NCI-H2107 (cell line): ENCODE results near the gene FABP7.
"Not testable (repeated sequence)": the region's sequence is repeated elsewhere in the genome, so short reads cannot be mapped to it uniquely, and the experiment has no call there.

Experiments used
- DNase-seq: peaks from one replicate; lab custom pipeline; 2025; lab: John Stamatoyannopoulos, UW

Gene FABP7

DNA sequence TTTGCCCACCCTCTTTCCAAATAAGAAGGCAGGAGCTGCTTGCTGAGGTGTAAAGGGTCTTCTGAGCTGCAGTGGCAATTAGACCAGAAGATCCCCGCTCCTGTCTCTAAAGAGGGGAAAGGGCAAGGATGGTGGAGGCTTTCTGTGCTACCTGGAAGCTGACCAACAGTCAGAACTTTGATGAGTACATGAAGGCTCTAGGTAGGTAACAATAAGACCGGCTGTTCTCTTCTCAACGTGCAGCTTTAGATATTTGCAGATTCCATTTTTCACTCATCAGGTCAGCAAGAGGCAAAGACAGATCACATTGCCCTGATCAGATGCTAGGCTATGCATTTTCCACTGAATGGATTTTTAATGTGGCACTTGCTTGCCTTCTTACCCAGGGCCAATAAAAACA lies at the start of gene FABP7:
FABP7 (plus strand) TSS at position 50 of the 400 bp plus-strand sequence; CDS start at position 129, 79 bp downstream.
- no peak for DNase-seq

GRCh38 chr6:122730334-122730733 lies 49.2 kb upstream of the FABP7 start:
- no peak for DNase-seq

- DNase-seq = peak; percentile 56
Measured at GRCh38 chr6:122730775-122731386, 48.6 kb upstream of the FABP7 start.

- no peak for DNase-seq
Measured at GRCh38 chr6:122733259-122733658, 46.3 kb upstream of the FABP7 start.

- DNase-seq = no peak
Measured at GRCh38 chr6:122734529-122735395, 44.8 kb upstream of the FABP7 start.

GRCh38 chr6:122735582-122735981 lies 43.9 kb upstream of the FABP7 start:
- no peak for DNase-seq

- peak; percentile 47 for DNase-seq
Measured at GRCh38 chr6:122736163-122736562, 43.4 kb upstream of the FABP7 start.

DNA sequence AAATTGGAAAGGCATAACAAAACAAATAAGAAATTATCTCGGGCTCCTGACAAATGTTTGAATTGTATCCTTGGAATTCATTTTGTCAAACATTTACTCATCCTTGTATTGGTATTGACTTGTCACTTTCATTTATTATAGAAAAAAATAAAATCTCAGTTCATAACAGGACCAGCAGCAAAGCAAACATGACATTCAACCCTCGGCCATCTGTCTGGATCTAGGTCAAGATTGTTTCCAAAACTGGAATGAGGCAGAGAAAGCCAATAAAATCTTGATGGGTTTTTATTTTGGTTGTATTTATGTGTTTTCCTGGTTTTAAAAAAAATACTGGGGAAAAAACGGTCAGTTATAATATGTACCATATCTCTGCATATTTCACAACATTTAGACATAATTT lies 42.9 kb upstream of the FABP7 start:
- no peak for DNase-seq

- DNase-seq = no peak
Measured at GRCh38 chr6:122740091-122740490, 39.4 kb upstream of the FABP7 start.

DNA sequence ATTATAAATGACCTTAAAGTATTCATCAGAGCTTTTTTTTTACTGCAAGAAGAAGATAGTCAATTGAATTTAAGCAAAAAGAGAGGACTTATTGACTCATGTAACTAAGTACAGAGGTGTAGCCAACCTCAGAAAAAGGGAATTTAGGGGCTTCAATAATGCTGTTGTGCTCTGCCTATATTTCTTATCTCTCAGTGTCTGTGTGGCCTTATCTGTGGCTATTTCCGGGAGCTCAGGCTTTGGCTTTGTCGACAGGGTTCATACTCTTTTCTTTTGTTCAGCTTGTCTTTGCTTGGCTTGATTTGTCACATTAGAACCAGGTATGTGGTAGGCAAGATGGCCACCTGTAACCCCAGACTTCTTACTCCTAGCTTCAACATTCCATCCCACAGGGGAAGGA lies 38.6 kb upstream of the FABP7 start:
- no peak for DNase-seq

DNA sequence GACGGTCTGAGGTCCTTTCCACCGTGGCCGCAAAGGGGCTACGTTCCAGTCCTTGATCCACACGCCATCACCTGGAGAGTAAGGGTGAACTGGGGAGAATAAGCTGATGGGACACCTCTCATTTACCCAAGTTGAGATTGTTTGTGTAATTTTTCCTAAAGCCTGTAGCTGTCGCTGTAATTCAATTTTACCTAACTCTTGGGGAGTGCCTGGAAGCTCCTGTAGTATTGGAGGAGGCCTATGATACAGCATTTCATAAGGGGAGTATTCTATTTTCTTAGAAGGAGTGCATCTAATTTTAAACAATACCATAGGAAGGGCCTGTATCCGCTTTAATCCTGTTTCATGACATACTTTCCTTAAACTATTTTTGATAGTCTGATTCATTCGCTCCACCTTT lies 35.3 kb upstream of the FABP7 start:
- DNase-seq = not testable (repeated sequence)

- peak; percentile 57 for DNase-seq
Measured at GRCh38 chr6:122744856-122745255, 34.7 kb upstream of the FABP7 start.

GRCh38 chr6:122746688-122747087 lies 32.8 kb upstream of the FABP7 start:
- no peak for DNase-seq

DNA sequence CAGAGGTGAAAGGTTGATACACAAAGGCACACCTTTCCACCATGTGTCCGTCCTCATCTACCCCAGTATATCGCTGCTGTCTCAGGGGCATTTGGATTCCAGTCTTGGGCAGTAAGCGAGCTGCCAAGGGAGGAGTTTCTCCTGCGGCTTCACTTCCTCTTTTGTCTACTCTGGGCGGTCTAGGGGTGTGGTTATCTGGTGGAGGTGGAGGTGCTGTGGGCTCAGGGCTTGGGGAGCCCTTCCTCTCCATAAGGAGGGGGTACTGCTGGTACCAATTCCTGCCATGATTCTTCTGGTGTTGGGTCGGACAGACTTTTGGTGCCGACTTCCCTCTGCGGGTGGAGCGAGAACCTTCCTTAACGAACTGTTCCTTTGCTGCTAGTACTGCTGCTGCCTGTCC lies 31.9 kb upstream of the FABP7 start:
- DNase-seq = no peak

DNA sequence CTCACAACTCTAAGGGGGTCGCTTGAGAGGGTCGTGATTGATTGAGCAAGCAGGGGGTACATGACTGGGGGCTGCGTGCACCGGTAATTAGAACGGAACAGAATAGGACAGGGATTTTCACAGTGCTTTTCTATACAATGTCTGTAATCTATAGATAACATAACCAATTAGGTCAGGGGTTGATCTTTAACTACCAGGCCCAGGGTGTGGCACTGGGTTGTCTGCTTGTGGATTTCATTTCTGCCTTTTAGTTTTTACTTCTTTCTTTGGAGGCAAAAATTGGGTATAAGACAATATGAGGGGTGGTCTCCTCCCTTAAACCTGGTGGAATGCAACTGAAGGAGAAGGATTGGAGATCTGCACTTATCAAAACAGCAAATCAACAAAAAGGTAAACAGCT lies 30.6 kb upstream of the FABP7 start:
- DNase-seq = not testable (repeated sequence)

DNA sequence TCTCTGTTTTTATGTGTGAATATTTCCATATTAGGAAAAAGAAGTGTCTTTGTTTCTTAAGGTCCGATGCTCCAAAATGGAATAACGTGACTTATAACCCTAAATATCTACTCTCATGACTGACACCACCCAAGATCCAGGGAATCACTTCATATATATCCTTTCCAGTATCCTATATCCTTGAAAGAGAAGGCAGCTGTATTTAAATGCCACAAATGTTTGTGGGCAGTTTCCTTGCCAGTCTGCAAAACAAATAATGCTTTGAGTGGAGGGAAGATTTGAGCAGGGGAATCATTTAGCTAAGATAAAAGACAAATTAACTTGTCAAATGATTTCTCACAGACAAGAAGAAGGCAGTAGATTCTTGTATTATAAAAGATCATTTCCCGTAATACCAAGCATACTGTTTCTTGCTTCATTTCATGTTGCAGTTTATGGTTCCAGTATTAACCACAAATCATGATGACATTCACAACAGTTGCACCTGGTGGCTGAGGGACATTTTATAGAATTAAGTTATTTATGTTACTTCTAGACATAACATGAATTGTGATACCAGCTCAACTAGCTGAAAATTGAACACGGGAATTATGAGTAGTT lies 30.0 kb upstream of the FABP7 start:
- no peak for DNase-seq

GRCh38 chr6:122751326-122751725 lies 28.2 kb upstream of the FABP7 start:
- no peak for DNase-seq

- DNase-seq = no peak
Measured at GRCh38 chr6:122752459-122752858, 27.1 kb upstream of the FABP7 start.

- DNase-seq = no peak
Measured at GRCh38 chr6:122753000-122753687, 26.4 kb upstream of the FABP7 start.

GRCh38 chr6:122753688-122754056 lies 25.8 kb upstream of the FABP7 start:
- DNase-seq = peak; percentile 39

- DNase-seq = no peak
Measured at GRCh38 chr6:122754191-122754731, 25.3 kb upstream of the FABP7 start.

GRCh38 chr6:122755901-122756300 lies 23.6 kb upstream of the FABP7 start:
- no peak for DNase-seq
